GM23338 (cell line): Measurements from ENCODE around the gene TCFL5.

Experiments
- CTCF ChIP-seq, 2 experiments: fragments of 200-600 bp in 1 of 2; sonication (generic) in 1 of 2; conservative IDR thresholded peaks; 2 replicates each; pipeline versions ENCODE4 v1.5.1 to v1.6.1; 2016 to 2017; ENCODE audit warnings: antibody characterized with exemption in 2 of 2, low read depth in 2 of 2, mild to moderate bottlenecking in 2 of 2, moderate library complexity in 1 of 2
- EZH2phosphoT487 ChIP-seq: fragments of 200-600 bp; sonication (generic); IDR thresholded peaks from one replicate; pipeline ENCODE4 v1.8.1; 2018; ENCODE audit warnings: antibody characterized with exemption; ENCODE audit not compliant: unreplicated experiment

GRCh38 chr20:62827311-62828038 is 34.1 kb downstream of the TCFL5 start:
- TF ChIP-seq EZH2phosphoT487 (no peak), CTCF (conservative IDR thresholded peaks at IDR 0.05; ENCODE audit: low read depth in 2 of 2) (no peak)
